H1 (cell line): ENCODE measurements around the gene CRAT. TPM values are rescaled to one million over a fixed set of nuclear protein-coding genes. Genes with fewer than 3 reads are reported as not detected.

ENCODE experiments used
- CTCF ChIA-PET: fragments of 300-600 bp; sonication (Branson Sonifier 250); formaldehyde crosslinking; loops from one replicate; lab custom pipeline; 2021; ENCODE audit not compliant: partially characterized antibody; lab: Charles Lee
- POLR2A ChIA-PET: fragments of 300-600 bp; sonication (Branson Sonifier 250); formaldehyde crosslinking; loops from one replicate; lab custom pipeline; 2021; ENCODE audit warnings: inconsistent platforms; ENCODE audit not compliant: partially characterized antibody; lab: Charles Lee
- DNase-seq, 2 experiments: peaks; one replicate each; pipeline versions ENCODE4 v3.0.0 to v3.0.0-alpha.2; 2010 to 2022; ENCODE audit warnings: low spot score in 2 of 2, low read depth in 1 of 2, mixed read lengths in 1 of 2
- FAIRE-seq: peaks from 2 replicates; lab custom pipeline; 2011; peaks lifted over from hg19 to GRCh38; lab: Jason Lieb, UNC
- H2AFZ ChIP-seq: 2 replicates; pipeline ENCODE4 v1.8.1; 2012; ENCODE audit warnings: low read length, inconsistent platforms
- H2AK5ac ChIP-seq: 2 replicates; pipeline ENCODE4 v1.6.1; 2013; ENCODE audit warnings: low read depth, low read length
- H2BK120ac ChIP-seq: replicated peaks from 2 replicates; pipeline ENCODE3; 2013; ENCODE audit warnings: low read depth, low read length, inconsistent platforms
- H2BK12ac ChIP-seq: 2 replicates; pipeline ENCODE4 v1.6.1; 2013; ENCODE audit warnings: low read depth, low read length
- H2BK15ac ChIP-seq: 2 replicates; pipeline ENCODE4 v1.6.1; 2013; ENCODE audit warnings: low read length
- H2BK20ac ChIP-seq: 2 replicates; pipeline ENCODE4 v1.6.1; 2013; ENCODE audit warnings: low read length
- H2BK5ac ChIP-seq: 2 replicates; pipeline ENCODE4 v1.6.1; 2013; ENCODE audit warnings: low read depth, low read length
- H3K14ac ChIP-seq: 2 replicates; pipeline ENCODE4 v1.6.1; 2013; ENCODE audit warnings: inconsistent platforms; ENCODE audit not compliant: insufficient read length
- H3K18ac ChIP-seq: 2 replicates; pipeline ENCODE4 v1.6.1; 2013; ENCODE audit warnings: low read length; ENCODE audit errors: extremely low read depth
- H3K23ac ChIP-seq: 2 replicates; pipeline ENCODE4 v1.6.1; 2013; ENCODE audit warnings: inconsistent platforms; ENCODE audit not compliant: insufficient read length
- H3K23me2 ChIP-seq: 2 replicates; pipeline ENCODE4 v1.6.1; 2013; ENCODE audit warnings: low read depth, low read length
- H3K27ac ChIP-seq: 2 replicates; pipeline ENCODE4 v1.6.1; 2011; ENCODE audit warnings: low read depth, low read length, inconsistent platforms
- H3K27me3 ChIP-seq, 4 experiments: replicated peaks in 1 of 4; 1 replicate in 1 of 4; 2 replicates in 3 of 4; pipeline versions ENCODE4 v1.6.1 to v1.8.1; 2011 to 2013; ENCODE audit warnings: low read length in 3 of 4, mild to moderate bottlenecking in 3 of 4, inconsistent platforms in 2 of 4, mixed read lengths in 2 of 4, moderate library complexity in 1 of 4; ENCODE audit not compliant: control insufficient read depth in 3 of 4, insufficient read depth in 3 of 4; ENCODE audit errors: extremely low read depth in 1 of 4
- H3K36me3 ChIP-seq, 4 experiments: 2 replicates each; pipeline versions ENCODE4 v1.6.1 to v1.8.1; 2011 to 2013; ENCODE audit warnings: mild to moderate bottlenecking in 4 of 4, low read length in 3 of 4, moderate library complexity in 2 of 4, control low read depth in 1 of 4, inconsistent platforms in 1 of 4; ENCODE audit not compliant: insufficient read depth in 4 of 4, control insufficient read depth in 2 of 4
- H3K4ac ChIP-seq: replicated peaks from 2 replicates; pipeline ENCODE3; 2013; ENCODE audit warnings: low read length, low read depth, mixed read lengths, inconsistent platforms; ENCODE audit not compliant: insufficient read length
- H3K4me1 ChIP-seq, 4 experiments: replicated peaks in 1 of 4; 1 replicate in 1 of 4; 2 replicates in 3 of 4; pipeline versions ENCODE4 v1.6.1 to v1.8.1; 2011 to 2013; ENCODE audit warnings: low read length in 3 of 4, inconsistent platforms in 2 of 4, mixed read lengths in 1 of 4; ENCODE audit not compliant: insufficient read depth in 4 of 4, control insufficient read depth in 3 of 4
- H3K4me2 ChIP-seq, 2 experiments: 2 replicates each; pipeline versions ENCODE4 v1.6.1 to v1.8.1; 2011 to 2013; ENCODE audit warnings: low read depth in 2 of 2, low read length in 2 of 2, control low read depth in 1 of 2, inconsistent platforms in 1 of 2, mild to moderate bottlenecking in 1 of 2; ENCODE audit not compliant: insufficient read depth in 1 of 2
- H3K4me3 ChIP-seq, 4 experiments: fragments of 200-600, 300-600 bp in 1 of 4; sonication (generic), shearing (Covaris generic), sonication (Bioruptor Twin) in 1 of 4; 2 replicates each; pipeline versions ENCODE4 v1.5.1 to v1.8.1; 2011 to 2016; ENCODE audit warnings: low read length in 4 of 4, low read depth in 3 of 4, control low read depth in 2 of 4, inconsistent platforms in 2 of 4, mild to moderate bottlenecking in 2 of 4, mixed read lengths in 1 of 4, moderate library complexity in 1 of 4; ENCODE audit not compliant: insufficient read depth in 2 of 4; ENCODE audit errors: extremely low read depth in 1 of 4
- H3K56ac ChIP-seq: replicated peaks from 2 replicates; pipeline ENCODE3; 2013; ENCODE audit warnings: low read depth, mild to moderate bottlenecking, mixed read lengths, low read length, inconsistent platforms; ENCODE audit not compliant: insufficient read length
- H3K79me1 ChIP-seq: 2 replicates; pipeline ENCODE4 v1.6.1; 2013; ENCODE audit warnings: low read depth, low read length, control low read depth
- H3K79me2 ChIP-seq, 2 experiments: 2 replicates each; pipeline versions ENCODE4 v1.6.1 to v1.8.1; 2012 to 2013; ENCODE audit warnings: low read length in 2 of 2, mild to moderate bottlenecking in 2 of 2, inconsistent platforms in 1 of 2; ENCODE audit not compliant: insufficient read depth in 2 of 2, control insufficient read depth in 1 of 2
- H3K9ac ChIP-seq, 4 experiments: replicated peaks in 1 of 4; 1 replicate in 1 of 4; 2 replicates in 3 of 4; pipeline versions ENCODE4 v1.6.1 to v1.8.1; 2011 to 2013; ENCODE audit warnings: low read depth in 3 of 4, low read length in 3 of 4, control low read depth in 2 of 4, mild to moderate bottlenecking in 2 of 4, moderate library complexity in 2 of 4, inconsistent platforms in 1 of 4; ENCODE audit errors: extremely low read depth in 1 of 4
- H3K9me3 ChIP-seq, 2 experiments: 2 replicates each; pipeline versions ENCODE4 v1.6.1 to v1.8.1; 2012 to 2013; ENCODE audit warnings: mild to moderate bottlenecking in 2 of 2, moderate library complexity in 2 of 2, control low read depth in 1 of 2, inconsistent platforms in 1 of 2, low read depth in 1 of 2, low read length in 1 of 2, mixed read lengths in 1 of 2; ENCODE audit not compliant: insufficient read depth in 2 of 2
- H4K20me1 ChIP-seq, 2 experiments: replicated peaks in 1 of 2; 2 replicates each; pipeline versions ENCODE3 to v1.8.1; 2011 to 2013; ENCODE audit warnings: inconsistent platforms in 2 of 2, low read length in 2 of 2, mild to moderate bottlenecking in 1 of 2; ENCODE audit not compliant: insufficient read depth in 2 of 2, control insufficient read depth in 1 of 2
- H4K5ac ChIP-seq: 2 replicates; pipeline ENCODE4 v1.6.1; 2013; ENCODE audit warnings: low read length, low read depth, mixed read lengths, inconsistent platforms; ENCODE audit not compliant: insufficient read length
- H4K8ac ChIP-seq: 2 replicates; pipeline ENCODE4 v1.8.0; 2013; ENCODE audit warnings: mild to moderate bottlenecking, moderate library complexity, low read length, inconsistent platforms; ENCODE audit not compliant: insufficient read depth; ENCODE audit errors: extremely low read depth
- H4K91ac ChIP-seq: replicated peaks from 2 replicates; pipeline ENCODE3; 2013; ENCODE audit warnings: low read length, mixed read lengths, inconsistent platforms; ENCODE audit not compliant: insufficient read length
- CREB1 ChIP-seq: IDR thresholded peaks from 2 replicates; pipeline ENCODE4 v1.6.1; 2012; ENCODE audit warnings: inconsistent platforms
- JUN ChIP-seq: IDR thresholded peaks from 2 replicates; pipeline ENCODE4 v1.6.1; 2011; ENCODE audit warnings: low read depth, mild to moderate bottlenecking, improper control_type of control experiment, low read length
- JUND ChIP-seq: IDR thresholded peaks from 2 replicates; pipeline ENCODE4 v1.6.1; 2011; ENCODE audit warnings: mild to moderate bottlenecking, improper control_type of control experiment, low read length
- KDM4A ChIP-seq: IDR thresholded peaks from one replicate; pipeline ENCODE4 v1.7.1; 2012; ENCODE audit warnings: low read depth, mild to moderate bottlenecking, moderate library complexity, low read length, inconsistent platforms; ENCODE audit not compliant: severe bottlenecking
- POLR2AphosphoS5 ChIP-seq: IDR thresholded peaks from 2 replicates; pipeline ENCODE4 v1.6.1; 2011; ENCODE audit warnings: low read depth, low read length
- POU5F1 ChIP-seq: IDR thresholded peaks from 2 replicates; pipeline ENCODE4 v1.6.1; 2011; ENCODE audit warnings: low read depth, mild to moderate bottlenecking, low read length, moderate library complexity
- SIN3A ChIP-seq, 2 experiments: IDR thresholded peaks in 1 of 2; conservative IDR thresholded peaks in 1 of 2; 2 replicates each; pipeline ENCODE4 v1.6.1; 2011 to 2012; ENCODE audit warnings: low read length in 2 of 2, improper control_type of control experiment in 1 of 2, low read depth in 1 of 2, mild to moderate bottlenecking in 1 of 2
- SIX5 ChIP-seq: IDR thresholded peaks from 2 replicates; pipeline ENCODE4 v1.6.1; 2011; ENCODE audit warnings: mild to moderate bottlenecking, low read depth, low read length
- TAF1 ChIP-seq: IDR thresholded peaks from 2 replicates; pipeline ENCODE4 v1.6.1; 2011; ENCODE audit warnings: mild to moderate bottlenecking, low read depth, low read length
- TBP ChIP-seq: IDR thresholded peaks from 2 replicates; pipeline ENCODE4 v1.6.1; 2011; ENCODE audit warnings: low read depth, low read length, improper control_type of control experiment
- ZNF274 ChIP-seq: IDR thresholded peaks from 2 replicates; pipeline ENCODE4 v1.7.0; 2012; ENCODE audit warnings: low read length, borderline replicate concordance; ENCODE audit errors: extremely low read depth
- WGBS, 2 experiments: shearing (Covaris generic) in 1 of 2; methylation state at CpG; one replicate each; pipeline versions ENCODE4 v1.1.6 to v1.1.7; 2013 to 2015; ENCODE audit warnings: low lambda C conversion rate in 2 of 2, mixed read lengths in 2 of 2, inconsistent platforms in 1 of 2, low coverage in 1 of 2, missing lambda C conversion rate in 1 of 2; ENCODE audit not compliant: insufficient replicate concordance in 2 of 2, insufficient coverage in 1 of 2, insufficient read length in 1 of 2; ENCODE audit errors: extremely low coverage in 1 of 2, missing lambda C conversion rate in 1 of 2; 5-methylcytosine and 5-hydroxymethylcytosine counted together
- polyA plus RNA-seq, 7 experiments: library from polyadenylated mRNA; depleted of rRNA in 3 of 7; stranded (reverse) in 5 of 7; unstranded in 2 of 7; fragments of >200 nt in 5 of 7; fragments of 200-250 nt in 2 of 7; gene quantifications; 1 replicate in 5 of 7; 2 replicates in 1 of 7; 4 replicates in 1 of 7; pipeline versions ENCODE4 v1.2.1 to v1.2.3, GENCODE V29; 2011 to 2013; ENCODE audit warnings: missing spikeins in 2 of 7, mixed read lengths in 2 of 7
- total RNA-seq: library from RNA; stranded (reverse); fragmentation: NEBNext Ultra II Directional; extraction: Animal tissue kit (Norgen Biotek cat#: 25700); gene quantifications from 2 replicates; pipeline ENCODE4 v1.2.1, GENCODE V29; 2021
- TF ChIP-seq, protein P1 (sequence below), 3 experiments: IDR thresholded peaks; 1 replicate in 2 of 3; 2 replicates in 1 of 3; pipeline versions ENCODE4 v1.5.1 to v1.6.1; 2011; ENCODE audit warnings: low read length in 3 of 3, mild to moderate bottlenecking in 3 of 3, inconsistent platforms in 2 of 3, low read depth in 1 of 3, moderate library complexity in 1 of 3; ENCODE audit not compliant: insufficient read depth in 1 of 3; ENCODE audit errors: control extremely low read depth in 1 of 3

The CRAT gene
- total and polyA plus RNA-seq, 2 of the 8 experiments (the other 6 are each of a cell fraction or from before 2014, with no cell fraction given), result 8.2 to 17.3 TPM

DNA sequence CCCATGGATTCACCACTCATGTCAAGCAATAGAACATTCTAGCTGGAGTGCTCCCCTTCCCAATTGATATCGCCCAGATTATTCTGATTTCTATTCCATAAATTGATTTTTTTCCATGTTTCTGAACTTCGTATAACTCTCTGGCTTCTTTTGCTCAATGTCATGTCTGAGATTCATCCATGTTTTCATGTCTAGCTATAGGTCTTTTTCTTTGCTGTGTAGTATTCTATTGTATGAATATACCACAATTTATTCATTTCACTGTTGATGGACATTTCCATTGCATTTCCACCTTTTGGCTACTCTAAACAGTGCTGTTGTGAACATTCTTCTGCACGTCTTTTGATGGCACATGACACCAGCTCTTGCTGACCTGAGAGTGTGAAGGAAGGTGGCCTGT, 20.2 kb upstream of the CRAT start:
- DNase-seq (no peak), FAIRE-seq (no peak)
- Histone ChIP-seq H3K9me3 (no peaks in the 10 kb centered on the region), H4K5ac (no peak overlapping the region), H3K56ac (no peak overlapping the region), H2BK12ac (no peak overlapping the region), H3K4me2 (no peak overlapping the region), H2BK5ac (no peak overlapping the region), H4K91ac (no peak overlapping the region), H4K20me1 (peaks cover 2 to 6% of the 10 kb centered on the region in 2 experiments), H3K23ac (no peak overlapping the region), H2AK5ac (no peak overlapping the region), H3K27ac (no peak overlapping the region), H2BK20ac (no peak overlapping the region), H3K18ac (no peak overlapping the region), H3K36me3 (peaks cover 9 to 27% (median 11%) of the 10 kb centered on the region in 4 experiments), H3K27me3 (no peaks in the 10 kb centered on the region), H4K8ac (no peak overlapping the region), H3K14ac (no peak overlapping the region), H3K9ac (no peak overlapping the region; a peak in 1 of 7 replicates), H3K4me3 (no peak overlapping the region), H3K23me2 (no peaks in the 10 kb centered on the region), H2AFZ (no peak overlapping the region), H2BK120ac (no peak overlapping the region), H3K4me1 (peaks cover 9 to 18% (median 14%) of the 10 kb centered on the region in 4 experiments), H3K79me2 (peaks cover 0 to 7% of the 10 kb centered on the region in 2 experiments; a peak in 1 of 4 replicates), H3K79me1 (peaks cover 4% of the 10 kb centered on the region), H3K4ac (no peak overlapping the region), H2BK15ac (no peak overlapping the region; the same call in 1 of the 2 replicates)
- POLR2A ChIA-PET, result interaction anchor here (1.1 to 4.1 kb wide), 5 partner anchors 9 to 352 kb away, joined by 3 to 21 read pairs (median 10); partner anchors contain the start of gene IER5L
- CTCF ChIA-PET, result interaction anchor here (1.0 to 36.8 kb wide), 27 partner anchors 8 to 513 kb away, joined by 3 to 831 read pairs (median 6); partner anchors contain the start of genes C9orf50, CRAT, IER5L and NTMT1
- 82% methylated on average over 3 of the region's 3 CpGs; no CpG with 5 or more reads in 1 of the 2 experiments for WGBS, 2 experiments
- TF ChIP-seq, protein P1, sequence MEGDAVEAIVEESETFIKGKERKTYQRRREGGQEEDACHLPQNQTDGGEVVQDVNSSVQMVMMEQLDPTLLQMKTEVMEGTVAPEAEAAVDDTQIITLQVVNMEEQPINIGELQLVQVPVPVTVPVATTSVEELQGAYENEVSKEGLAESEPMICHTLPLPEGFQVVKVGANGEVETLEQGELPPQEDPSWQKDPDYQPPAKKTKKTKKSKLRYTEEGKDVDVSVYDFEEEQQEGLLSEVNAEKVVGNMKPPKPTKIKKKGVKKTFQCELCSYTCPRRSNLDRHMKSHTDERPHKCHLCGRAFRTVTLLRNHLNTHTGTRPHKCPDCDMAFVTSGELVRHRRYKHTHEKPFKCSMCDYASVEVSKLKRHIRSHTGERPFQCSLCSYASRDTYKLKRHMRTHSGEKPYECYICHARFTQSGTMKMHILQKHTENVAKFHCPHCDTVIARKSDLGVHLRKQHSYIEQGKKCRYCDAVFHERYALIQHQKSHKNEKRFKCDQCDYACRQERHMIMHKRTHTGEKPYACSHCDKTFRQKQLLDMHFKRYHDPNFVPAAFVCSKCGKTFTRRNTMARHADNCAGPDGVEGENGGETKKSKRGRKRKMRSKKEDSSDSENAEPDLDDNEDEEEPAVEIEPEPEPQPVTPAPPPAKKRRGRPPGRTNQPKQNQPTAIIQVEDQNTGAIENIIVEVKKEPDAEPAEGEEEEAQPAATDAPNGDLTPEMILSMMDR (IDR thresholded peaks at IDR 0.05; ENCODE audit: control extremely low read depth in 1 of 3, insufficient read depth in 1 of 3, low read depth in 1 of 3, low read length in 3 of 3), result no peak
- TF ChIP-seq SIX5 (no peak), KDM4A (no peak), JUN (no peak), TAF1 (no peak), POLR2AphosphoS5 (no peak), SIN3A (conservative IDR thresholded peaks at IDR 0.05 in 1 of 2, IDR thresholded peaks at IDR 0.05 in 1 of 2; ENCODE audit: low read depth in 1 of 2, low read length in 2 of 2) (no peak), ZNF274 (no peak), TBP (no peak), JUND (no peak), CREB1 (no peak), POU5F1 (no peak)
